Measurements from ENCODE around the gene PLXDC2.

The PLXDC2 gene

DNA sequence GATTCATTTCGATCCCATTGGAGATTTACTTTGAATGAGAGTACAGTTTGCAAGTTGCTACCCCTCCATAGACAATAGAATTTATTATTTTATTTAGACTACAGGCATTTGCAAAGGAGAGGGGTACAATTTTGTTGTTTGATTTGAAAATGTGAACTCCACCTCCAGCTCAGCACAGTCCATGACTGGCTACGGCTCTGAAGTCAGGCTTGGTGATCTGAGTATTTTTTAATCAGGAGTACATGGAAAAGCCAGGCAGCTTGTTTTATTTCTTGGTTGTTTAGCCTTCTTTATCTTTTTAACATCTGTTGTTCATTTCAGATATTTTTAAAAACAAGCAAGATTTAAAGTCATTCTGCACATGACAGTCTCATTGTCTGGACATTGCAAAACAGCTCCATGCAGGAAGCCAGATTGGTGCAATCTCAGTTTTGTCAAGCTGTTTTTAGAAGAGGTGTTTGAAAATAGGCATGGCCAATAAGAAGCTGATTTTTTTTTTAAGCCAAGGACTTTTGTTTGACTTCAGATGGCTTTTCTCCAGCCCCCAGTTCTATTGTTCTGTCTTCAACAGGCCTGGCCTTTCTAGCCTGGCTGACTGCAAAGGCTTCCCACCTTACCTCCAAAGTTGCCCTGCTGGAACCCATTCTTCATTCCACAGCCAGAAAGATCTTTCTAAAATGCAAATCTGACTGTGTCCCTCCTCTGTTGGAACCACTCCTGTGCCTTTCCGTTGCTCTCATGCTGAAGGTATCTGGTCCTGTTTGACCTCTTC, 12.2 kb downstream of the PLXDC2 start:
- Histone ChIP-seq H3K36me3 (ENCODE audit: insufficient read depth, low read length) (no peaks in the 10 kb centered on the region), H3K4me2 (ENCODE audit: low read length) (no peak overlapping the region), H4K20me1 (ENCODE audit: insufficient read depth, low read length) (no peaks in the 10 kb centered on the region), H3K9me3 (ENCODE audit: low read length) (no peaks in the 10 kb centered on the region), H3K9me2 (ENCODE audit: low read depth, low read length) (no peaks in the 10 kb centered on the region), H3K27ac (ENCODE audit: low read depth, low read length, poor library complexity, severe bottlenecking) (no peak overlapping the region), H3K27me3 (ENCODE audit: insufficient read depth, low read length) (no peaks in the 10 kb centered on the region), H3K9ac (ENCODE audit: low read length) (no peak overlapping the region), H3K4me1 (ENCODE audit: insufficient read depth, low read length, severe bottlenecking) (no peaks in the 10 kb centered on the region), H3K79me2 (ENCODE audit: insufficient read depth, low read length) (no peaks in the 10 kb centered on the region), H3F3A (ENCODE audit: insufficient read depth, low read length) (no peaks in the 10 kb centered on the region), H2AFZ (ENCODE audit: low read length) (no peak overlapping the region), H3K4me3 (ENCODE audit: low read depth, low read length, poor library complexity, severe bottlenecking) (no peak overlapping the region)
- TF ChIP-seq CTCF (IDR thresholded peaks at IDR 0.05; ENCODE audit: low read length): no peak
- TF ChIP-seq EZH2 (IDR thresholded peaks at IDR 0.05; ENCODE audit: borderline replicate concordance, low read length): no peak

- Histone ChIP-seq H3K4me3 (ENCODE audit: low read depth, low read length, poor library complexity, severe bottlenecking) (no peak overlapping the region), H3K4me2 (ENCODE audit: low read length) (no peak overlapping the region), H3K9me2 (ENCODE audit: low read depth, low read length) (no peaks in the 10 kb centered on the region), H3K4me1 (ENCODE audit: insufficient read depth, low read length, severe bottlenecking) (no peaks in the 10 kb centered on the region), H3K27ac (ENCODE audit: low read depth, low read length, poor library complexity, severe bottlenecking) (no peak overlapping the region), H3K9me3 (ENCODE audit: low read length) (no peaks in the 10 kb centered on the region), H4K20me1 (ENCODE audit: insufficient read depth, low read length) (no peaks in the 10 kb centered on the region), H3F3A (ENCODE audit: insufficient read depth, low read length) (no peaks in the 10 kb centered on the region), H3K27me3 (ENCODE audit: insufficient read depth, low read length) (no peaks in the 10 kb centered on the region), H3K9ac (ENCODE audit: low read length) (no peak overlapping the region), H2AFZ (ENCODE audit: low read length) (no peak overlapping the region), H3K36me3 (ENCODE audit: insufficient read depth, low read length) (no peaks in the 10 kb centered on the region), H3K79me2 (ENCODE audit: insufficient read depth, low read length) (no peaks in the 10 kb centered on the region)
- TF ChIP-seq CTCF (IDR thresholded peaks at IDR 0.05; ENCODE audit: low read length) (no peak), EZH2 (IDR thresholded peaks at IDR 0.05; ENCODE audit: borderline replicate concordance, low read length) (no peak)
Observed at GRCh38 chr10:19832699-19833098, 16.5 kb downstream of the PLXDC2 start.

GRCh38 chr10:19833170-19833824, 17.1 kb downstream of the PLXDC2 start:
- Histone ChIP-seq H3K9me3 (ENCODE audit: low read length) (no peaks in the 10 kb centered on the region), H3K36me3 (ENCODE audit: insufficient read depth, low read length) (no peaks in the 10 kb centered on the region), H3K4me1 (ENCODE audit: insufficient read depth, low read length, severe bottlenecking) (no peaks in the 10 kb centered on the region), H2AFZ (ENCODE audit: low read length) (no peak overlapping the region), H3K9ac (ENCODE audit: low read length) (no peak overlapping the region), H3K4me2 (ENCODE audit: low read length) (no peak overlapping the region), H4K20me1 (ENCODE audit: insufficient read depth, low read length) (no peaks in the 10 kb centered on the region), H3K9me2 (ENCODE audit: low read depth, low read length) (no peaks in the 10 kb centered on the region), H3K79me2 (ENCODE audit: insufficient read depth, low read length) (no peaks in the 10 kb centered on the region), H3K27ac (ENCODE audit: low read depth, low read length, poor library complexity, severe bottlenecking) (no peak overlapping the region), H3K4me3 (ENCODE audit: low read depth, low read length, poor library complexity, severe bottlenecking) (no peak overlapping the region), H3K27me3 (ENCODE audit: insufficient read depth, low read length) (no peaks in the 10 kb centered on the region), H3F3A (ENCODE audit: insufficient read depth, low read length) (no peaks in the 10 kb centered on the region)
- no peak for TF ChIP-seq CTCF (IDR thresholded peaks at IDR 0.05; ENCODE audit: low read length)
- no peak for TF ChIP-seq EZH2 (IDR thresholded peaks at IDR 0.05; ENCODE audit: borderline replicate concordance, low read length)
